ENCODE results near the gene PLSCR3.

PLSCR3 gene

GRCh38 chr17:7426203-7426863 lies 32.0 kb upstream of the PLSCR3 start:
- DNase-seq, result no peak

- no peak for DNase-seq
Observed at GRCh38 chr17:7425756-7426155, 31.4 kb upstream of the PLSCR3 start.

- no peak for DNase-seq
Observed at GRCh38 chr17:7425316-7425715, 31.0 kb upstream of the PLSCR3 start, which contains the start of gene SPEM2. Gene SPEM2 (plus strand): TSS chr17:7425616. CDS start chr17:7425689, 73 bp downstream.

DNA sequence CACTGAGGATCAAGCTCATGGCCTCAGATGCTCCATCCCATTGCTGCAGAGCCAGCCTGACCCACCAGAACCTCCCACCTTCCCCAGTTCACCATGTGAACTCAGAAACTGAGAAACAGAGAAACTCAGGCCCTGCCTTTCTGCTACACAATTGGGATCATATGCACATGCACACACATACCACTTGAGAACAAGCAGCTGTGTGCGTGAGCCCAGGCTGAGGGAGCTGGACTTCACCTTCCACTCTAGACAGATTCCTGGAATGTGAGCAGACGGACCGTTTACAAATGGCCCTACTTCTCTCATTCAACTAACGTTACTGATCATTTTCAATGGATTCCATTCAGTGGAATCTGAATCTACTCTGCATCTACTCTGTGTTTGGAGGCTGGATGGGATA lies 29.4 kb upstream of the PLSCR3 start:
- DNase-seq, result no peak

DNA sequence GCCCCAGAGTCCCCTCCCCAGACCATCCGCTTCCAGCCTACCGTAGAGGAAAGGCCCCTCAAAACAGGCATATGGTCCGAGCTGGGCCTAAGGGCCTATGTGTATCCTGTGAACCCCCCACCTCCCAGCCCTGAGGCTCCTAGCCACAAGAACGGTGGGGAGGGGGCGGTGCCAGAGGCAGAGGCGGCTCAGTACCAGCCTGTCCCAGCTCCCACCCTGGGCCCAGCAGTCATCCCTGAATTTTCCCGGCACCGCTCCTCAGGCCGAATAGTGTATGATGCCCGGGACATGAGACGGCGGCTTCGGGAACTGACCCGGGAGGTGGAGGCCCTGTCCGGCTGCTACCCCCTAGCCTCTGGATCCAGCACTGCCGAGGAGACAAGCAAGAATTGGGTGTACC lies 26.9 kb upstream of the PLSCR3 start:
- DNase-seq, result no peak

DNA sequence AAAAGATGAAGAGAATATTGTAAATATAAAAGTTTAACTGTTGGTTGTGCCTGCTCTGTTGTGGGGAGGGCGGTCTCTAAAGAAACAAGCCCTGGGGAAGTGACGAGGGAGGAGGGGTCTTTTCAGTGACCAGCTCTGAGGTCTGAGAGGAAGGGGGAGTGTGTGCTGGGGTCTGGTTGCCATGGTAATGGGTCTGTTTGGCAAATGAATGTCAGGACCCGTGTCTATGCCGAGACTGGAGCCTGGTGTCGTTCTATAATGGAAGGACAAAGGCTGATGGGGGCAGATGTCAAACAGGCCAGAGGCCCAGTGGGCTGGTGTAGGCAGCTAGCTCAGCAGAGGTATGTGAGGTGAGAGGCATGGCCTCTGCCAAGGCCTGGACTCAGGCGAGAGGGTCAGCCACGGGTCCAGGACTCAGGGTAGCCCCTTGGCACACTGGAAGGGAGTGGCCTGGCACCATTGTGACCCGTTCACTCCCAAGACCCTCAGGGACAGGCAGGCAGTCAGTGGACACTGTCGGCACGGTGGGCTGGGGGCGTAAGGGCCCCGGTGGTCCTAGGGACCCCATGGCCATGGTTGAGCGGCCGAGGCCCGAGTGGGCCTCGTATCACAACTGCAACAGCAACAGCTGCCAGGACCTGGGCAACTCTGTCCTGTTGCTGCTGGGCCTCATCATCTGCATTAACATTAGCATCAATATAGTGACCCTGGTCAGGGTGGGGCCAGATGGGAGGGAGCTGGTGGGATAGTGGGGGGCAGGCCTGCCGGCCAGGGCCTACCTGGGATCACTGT lies 25.7 kb upstream of the PLSCR3 start, which contains the start of gene SPEM1:
SPEM1 (plus strand) TSS at position 506 of the 792 bp plus-strand sequence; CDS start at position 567, 61 bp downstream.
- no peak for DNase-seq

DNA sequence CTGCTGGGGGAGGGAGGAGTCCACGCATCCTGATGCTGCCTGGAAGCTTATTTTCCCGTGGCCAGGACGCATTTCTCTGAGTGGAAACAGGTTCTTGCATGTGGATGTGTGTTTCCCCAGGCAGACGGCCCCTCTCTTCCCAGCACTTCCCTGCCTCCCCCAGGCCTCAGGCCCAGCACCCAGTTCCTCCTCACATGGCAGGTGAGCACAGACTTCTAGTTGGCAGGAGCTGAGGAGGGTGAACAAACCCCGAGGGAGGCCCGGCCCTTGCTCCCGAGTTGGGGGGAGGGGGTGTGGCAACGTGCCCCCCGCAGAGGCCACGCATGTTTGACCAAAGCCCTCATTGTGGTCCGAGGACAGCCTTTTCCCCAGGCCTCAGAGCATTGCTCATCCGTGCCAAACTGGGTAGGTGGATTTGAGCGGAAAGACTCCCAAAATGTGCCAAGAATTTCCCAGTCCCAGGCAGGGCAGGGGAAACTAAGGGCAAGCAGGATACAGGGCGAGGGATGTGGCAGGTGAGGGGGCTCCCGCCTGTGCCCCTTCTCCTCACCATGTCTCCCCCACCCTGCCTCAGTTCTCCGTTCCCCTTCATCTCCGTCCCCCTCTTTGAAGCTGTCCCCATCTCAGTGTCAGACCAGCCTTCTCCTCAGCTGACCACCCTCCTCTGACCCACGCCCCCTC lies 24.3 kb upstream of the PLSCR3 start:
- DNase-seq, result no peak

GRCh38 chr17:7417056-7417655 lies 22.8 kb upstream of the PLSCR3 start:
- DNase-seq, result no peak

- no peak for DNase-seq
Observed at GRCh38 chr17:7416323-7416722, 22.0 kb upstream of the PLSCR3 start.

DNA sequence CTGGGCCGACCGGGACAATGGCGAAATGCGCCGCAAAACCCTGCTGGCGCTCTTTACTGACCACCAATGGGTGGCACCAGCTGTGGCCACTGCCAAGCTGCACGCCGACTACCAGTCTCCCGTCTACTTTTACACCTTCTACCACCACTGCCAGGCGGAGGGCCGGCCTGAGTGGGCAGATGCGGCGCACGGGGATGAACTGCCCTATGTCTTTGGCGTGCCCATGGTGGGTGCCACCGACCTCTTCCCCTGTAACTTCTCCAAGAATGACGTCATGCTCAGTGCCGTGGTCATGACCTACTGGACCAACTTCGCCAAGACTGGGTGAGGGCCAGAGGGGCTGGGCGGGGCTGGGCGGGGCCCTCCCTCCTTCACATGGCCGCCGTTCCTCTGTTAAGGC lies 21.5 kb upstream of the PLSCR3 start:
- DNase-seq, result no peak

DNA sequence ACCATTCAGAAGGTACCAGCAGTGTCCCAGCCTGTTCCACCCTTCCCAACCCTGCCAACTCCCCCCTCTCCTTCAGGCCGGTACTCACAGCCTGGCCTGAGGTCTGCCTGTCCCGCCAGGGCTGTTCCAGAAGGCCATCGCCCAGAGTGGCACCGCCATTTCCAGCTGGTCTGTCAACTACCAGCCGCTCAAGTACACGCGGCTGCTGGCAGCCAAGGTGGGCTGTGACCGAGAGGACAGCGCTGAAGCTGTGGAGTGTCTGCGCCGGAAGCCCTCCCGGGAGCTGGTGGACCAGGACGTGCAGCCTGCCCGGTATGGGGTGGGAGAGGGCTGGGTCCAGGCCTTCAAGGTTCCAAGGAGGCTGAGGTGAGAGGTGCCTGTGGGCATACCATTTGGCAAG lies 20.5 kb upstream of the PLSCR3 start:
- no peak for DNase-seq

DNA sequence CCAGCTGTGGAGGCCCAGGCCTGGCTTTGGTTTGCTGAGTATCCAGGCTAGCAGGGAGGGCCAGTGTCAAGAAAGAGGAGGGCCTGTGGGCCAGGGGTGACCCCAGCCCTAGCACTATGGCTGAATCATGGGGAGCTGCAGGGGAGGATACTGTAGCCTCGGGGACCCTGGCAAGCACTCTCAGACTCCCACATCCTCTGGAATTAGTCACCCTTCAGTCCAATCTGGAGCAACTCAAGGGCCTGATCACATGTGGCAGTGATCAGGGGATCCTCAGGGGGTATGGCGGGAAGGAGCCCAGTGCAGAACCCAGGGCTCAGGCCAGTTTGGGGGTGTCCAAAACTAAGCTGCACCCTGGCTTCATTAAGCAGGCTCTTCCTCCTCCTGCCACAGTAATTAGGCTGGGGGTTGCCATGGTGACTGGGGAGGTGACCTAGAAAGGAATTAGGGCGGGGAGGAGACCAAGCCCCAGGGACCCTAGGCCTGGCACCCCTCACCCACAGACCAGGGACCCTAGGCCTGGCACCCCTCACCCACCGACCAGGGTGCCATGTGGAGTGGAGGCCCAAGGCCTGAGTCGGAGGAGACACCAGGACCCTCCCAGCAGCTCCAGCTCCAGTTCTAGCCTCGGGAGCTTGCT lies 19.1 kb upstream of the PLSCR3 start:
- no peak for DNase-seq

DNA sequence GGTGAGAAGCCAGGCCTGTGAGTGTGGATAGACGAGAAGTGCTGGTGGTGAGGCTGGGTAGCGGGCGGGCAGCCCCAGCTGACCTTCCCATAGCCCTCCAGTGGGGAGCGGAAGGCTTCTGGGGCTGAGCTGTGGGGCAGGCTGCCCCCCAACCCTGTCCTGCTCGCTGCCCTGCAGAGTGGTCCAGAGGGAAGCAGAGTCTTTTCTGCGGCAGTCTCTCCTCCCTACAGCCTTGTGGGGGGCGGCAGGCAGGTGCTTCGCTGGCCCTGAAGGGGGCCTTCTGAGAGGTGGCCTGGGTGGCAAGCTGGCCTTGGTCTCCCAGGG lies 17.1 kb upstream of the PLSCR3 start:
- DNase-seq, result no peak

- no peak for DNase-seq
Observed at GRCh38 chr17:7410634-7411426, 16.5 kb upstream of the PLSCR3 start.

GRCh38 chr17:7409716-7410115 lies 15.4 kb upstream of the PLSCR3 start:
- DNase-seq, result no peak

- DNase-seq, result no peak
Observed at GRCh38 chr17:7408863-7409262, 14.5 kb upstream of the PLSCR3 start.

DNA sequence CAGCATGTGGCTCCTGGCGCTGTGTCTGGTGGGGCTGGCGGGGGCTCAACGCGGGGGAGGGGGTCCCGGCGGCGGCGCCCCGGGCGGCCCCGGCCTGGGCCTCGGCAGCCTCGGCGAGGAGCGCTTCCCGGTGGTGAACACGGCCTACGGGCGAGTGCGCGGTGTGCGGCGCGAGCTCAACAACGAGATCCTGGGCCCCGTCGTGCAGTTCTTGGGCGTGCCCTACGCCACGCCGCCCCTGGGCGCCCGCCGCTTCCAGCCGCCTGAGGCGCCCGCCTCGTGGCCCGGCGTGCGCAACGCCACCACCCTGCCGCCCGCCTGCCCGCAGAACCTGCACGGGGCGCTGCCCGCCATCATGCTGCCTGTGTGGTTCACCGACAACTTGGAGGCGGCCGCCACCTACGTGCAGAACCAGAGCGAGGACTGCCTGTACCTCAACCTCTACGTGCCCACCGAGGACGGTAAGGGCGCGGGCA lies 14.0 kb upstream of the PLSCR3 start:
- no peak for DNase-seq

GRCh38 chr17:7407485-7408251 lies 13.3 kb upstream of the PLSCR3 start, which contains the start of gene NLGN2:
Gene NLGN2 (plus strand): TSS chr17:7407845. CDS start chr17:7408256, 411 bp downstream.
- no peak for DNase-seq

- no peak for DNase-seq
Observed at GRCh38 chr17:7407082-7407481, 12.8 kb upstream of the PLSCR3 start.

GRCh38 chr17:7406235-7406825 lies 12.0 kb upstream of the PLSCR3 start:
- no peak for DNase-seq
